Thyroid gland (tissue), 4 donors: ENCODE data around the gene UQCR11. TPM values are rescaled to one million over a fixed set of nuclear protein-coding genes. Genes with fewer than 3 reads are reported as not detected.

Experiments used
- DNase-seq, 2 donors: peaks; one replicate each; pipeline ENCODE4 v3.0.0-alpha.2; 2019
- H3K27ac ChIP-seq, 3 donors: fragments of 200-600 bp; sonication (generic); 1 replicate in 2 of 3; 2 replicates in 1 of 3; pipeline ENCODE4 v1.5.1; 2016 to 2019; ENCODE audit warnings: mild to moderate bottlenecking in 1 of 3, moderate library complexity in 1 of 3
- H3K27me3 ChIP-seq: fragments of 200-600 bp; sonication (generic); one replicate; pipeline ENCODE4 v1.5.1; 2019
- H3K36me3 ChIP-seq, 2 donors: fragments of 200-600 bp; sonication (generic); one replicate each; pipeline ENCODE4 v1.5.1; 2016 to 2019
- H3K4me1 ChIP-seq, 2 donors: fragments of 200-600 bp; sonication (generic); one replicate each; pipeline ENCODE4 v1.5.1; 2017 to 2019
- H3K4me3 ChIP-seq, 3 donors: fragments of 200-600 bp; sonication (generic); replicated peaks in 1 of 3; 1 replicate in 2 of 3; 2 replicates in 1 of 3; pipeline ENCODE4 v1.5.1; 2016; ENCODE audit warnings: mild to moderate bottlenecking in 1 of 3
- H3K9me3 ChIP-seq: fragments of 200-600 bp; sonication (generic); one replicate; pipeline ENCODE4 v1.5.1; 2017
- POLR2A ChIP-seq, 2 donors: fragments of 450-650 bp; IDR thresholded peaks; one replicate each; pipeline ENCODE4 v1.6.1; 2017; ENCODE audit warnings: antibody characterized with exemption in 2 of 2, mild to moderate bottlenecking in 2 of 2, moderate library complexity in 1 of 2
- whole genome bisulfite sequencing, 2 donors: methylation state at CpG; one replicate each; pipeline ENCODE4 v1.1.5; 2017; 5-methylcytosine and 5-hydroxymethylcytosine counted together
- intact Hi-C: fragments of 100-400 bp; cut with DNase I; formaldehyde crosslinking; loops from one replicate; pipeline ENCODE4 v1.15.1; 2023
- small RNA-seq: library from RNA; depleted of rRNA; stranded (forward); fragments of <200 nt; gene quantifications from one replicate; pipeline ENCODE3, GENCODE V24; 2016
- total RNA-seq, 4 donors: library from RNA; depleted of rRNA; stranded (reverse); fragments of >200 nt; gene quantifications; one replicate each; pipeline ENCODE4 v1.2.3, GENCODE V29; 2016
- TF ChIP-seq, protein P1 (sequence below), 6 experiments: fragments of 200-600 bp in 3 of 6; fragments of 450-650 bp in 3 of 6; sonication (generic) in 3 of 6; IDR thresholded peaks; one replicate each; pipeline ENCODE4 v1.5.1; 2016 to 2019; ENCODE audit warnings: antibody characterized with exemption in 6 of 6, mild to moderate bottlenecking in 2 of 6, inconsistent platforms in 1 of 6, moderate library complexity in 1 of 6

The UQCR11 gene
- total RNA-seq, 4 donors from 2014 or later, result 52.0 to 154 (median 61.9) TPM

DNA sequence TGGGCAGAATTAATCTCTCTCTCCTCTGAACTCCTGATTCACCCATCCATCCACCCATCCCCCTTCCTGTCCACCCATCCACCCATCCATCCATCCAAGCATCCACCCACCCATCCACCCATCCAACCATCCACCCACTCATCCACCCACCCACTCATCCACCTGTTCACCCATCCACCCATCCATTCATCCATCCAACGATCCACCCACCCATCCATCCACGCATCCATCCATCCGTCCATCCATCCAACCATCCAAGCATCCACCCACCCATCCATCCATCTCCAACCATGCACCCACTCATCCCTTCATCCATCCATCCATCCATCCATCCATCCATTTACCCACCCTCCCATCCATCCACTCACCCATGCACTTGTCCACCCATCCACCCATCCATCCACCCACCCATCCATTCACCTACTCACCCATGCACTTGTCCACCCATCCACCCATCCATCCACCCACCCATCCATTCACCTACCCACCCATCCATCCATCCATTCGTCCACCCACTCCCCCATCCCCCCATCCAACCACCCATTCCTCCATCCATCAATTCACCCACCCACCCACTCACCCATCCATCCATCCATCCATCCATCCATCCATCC, 55.8 kb downstream of the UQCR11 start:
- H3K36me3 ChIP-seq, result no peaks in the 10 kb centered on the region
- H3K4me1 ChIP-seq, result no peaks in the 10 kb centered on the region
- no peak overlapping the region for H3K4me3 ChIP-seq
- H3K27ac ChIP-seq, result no peak overlapping the region
- no peaks in the 10 kb centered on the region for H3K27me3 ChIP-seq
- intact Hi-C loops, result no loop called here
- H3K9me3 ChIP-seq, result no peaks in the 10 kb centered on the region
- TF ChIP-seq POLR2A (IDR thresholded peaks at IDR 0.05), result no peak
- TF ChIP-seq, protein P1, sequence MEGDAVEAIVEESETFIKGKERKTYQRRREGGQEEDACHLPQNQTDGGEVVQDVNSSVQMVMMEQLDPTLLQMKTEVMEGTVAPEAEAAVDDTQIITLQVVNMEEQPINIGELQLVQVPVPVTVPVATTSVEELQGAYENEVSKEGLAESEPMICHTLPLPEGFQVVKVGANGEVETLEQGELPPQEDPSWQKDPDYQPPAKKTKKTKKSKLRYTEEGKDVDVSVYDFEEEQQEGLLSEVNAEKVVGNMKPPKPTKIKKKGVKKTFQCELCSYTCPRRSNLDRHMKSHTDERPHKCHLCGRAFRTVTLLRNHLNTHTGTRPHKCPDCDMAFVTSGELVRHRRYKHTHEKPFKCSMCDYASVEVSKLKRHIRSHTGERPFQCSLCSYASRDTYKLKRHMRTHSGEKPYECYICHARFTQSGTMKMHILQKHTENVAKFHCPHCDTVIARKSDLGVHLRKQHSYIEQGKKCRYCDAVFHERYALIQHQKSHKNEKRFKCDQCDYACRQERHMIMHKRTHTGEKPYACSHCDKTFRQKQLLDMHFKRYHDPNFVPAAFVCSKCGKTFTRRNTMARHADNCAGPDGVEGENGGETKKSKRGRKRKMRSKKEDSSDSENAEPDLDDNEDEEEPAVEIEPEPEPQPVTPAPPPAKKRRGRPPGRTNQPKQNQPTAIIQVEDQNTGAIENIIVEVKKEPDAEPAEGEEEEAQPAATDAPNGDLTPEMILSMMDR (IDR thresholded peaks at IDR 0.05), result no peak
- no peak for DNase-seq
- WGBS, 2 donors, result 86 to 89% methylated on average over 4 of the region's 4 CpGs

Small RNA genes lying within 50 kb of the gene (small RNA-seq; reads per million reads assigned to genes)
- gene AC005943.2, result not detected
- not detected for gene RN7SL477P
- not detected for gene RNU6-1223P

Other genes starting within 250 kb of the UQCR11 start
- 100 to 1,000 TPM in 2 of 4 donors, 10 to 100 TPM in 2; 75.2 to 185 (median 108) TPM for gene NDUFS7, start 221.6 kb downstream of the UQCR11 start, total RNA-seq
- gene GAMT, start 203.9 kb downstream of the UQCR11 start, total RNA-seq, result 10 to 100 TPM; 22.2 to 39.5 (median 29.1) TPM
- gene DAZAP1, start 197.9 kb downstream of the UQCR11 start, total RNA-seq, result 10 to 100 TPM; 34.4 to 77.3 (median 67.7) TPM
- 1,000 to 10,000 TPM; 1,760 to 2,977 (median 2,488) TPM for gene RPS15, start 167.1 kb downstream of the UQCR11 start, total RNA-seq
- under 1 TPM in 3 of 4 donors, not detected in 1; under 0.01 to 0.20 (median 0.08) TPM for gene APC2, start 155.3 kb downstream of the UQCR11 start, total RNA-seq
- gene C19orf25, start 126.2 kb downstream of the UQCR11 start, total RNA-seq, result 10 to 100 TPM; 47.0 to 64.9 (median 56.5) TPM
- gene PCSK4, start 115.1 kb downstream of the UQCR11 start, total RNA-seq, result 10 to 100 TPM in 1 of 4 donors, 1 to 10 TPM in 3; 2.8 to 10.4 (median 6.3) TPM
- 1 to 10 TPM; 4.2 to 8.5 (median 5.9) TPM for gene REEP6, start 114.3 kb downstream of the UQCR11 start, total RNA-seq
- 1 to 10 TPM in 2 of 4 donors, under 1 TPM in 2; 0.27 to 5.1 (median 2.5) TPM for gene ADAMTSL5, start 92.4 kb downstream of the UQCR11 start, total RNA-seq
- not detected for gene PLK5, start 81.4 kb downstream of the UQCR11 start, total RNA-seq
- gene MEX3D, start 37.1 kb downstream of the UQCR11 start, total RNA-seq, result 10 to 100 TPM; 18.4 to 31.8 (median 26.4) TPM
- gene MBD3, start 12.6 kb downstream of the UQCR11 start, total RNA-seq, result 100 to 1,000 TPM in 3 of 4 donors, 10 to 100 TPM in 1; 58.2 to 149 (median 115) TPM
- gene TCF3, start 47.2 kb upstream of the UQCR11 start, total RNA-seq, result 10 to 100 TPM; 28.6 to 70.6 (median 43.8) TPM
- gene ONECUT3, start 148.0 kb upstream of the UQCR11 start, total RNA-seq, result not detected
- gene ATP8B3, start 206.8 kb upstream of the UQCR11 start, total RNA-seq, result 1 to 10 TPM in 3 of 4 donors, not detected in 1; 1.3 to 2.0 (median 1.6) TPM
- gene REXO1, start 243.0 kb upstream of the UQCR11 start, total RNA-seq, result 10 to 100 TPM; 14.0 to 21.8 (median 17.2) TPM